Measurements from ENCODE around the gene HOMER2. TPM values are rescaled to one million over a fixed set of nuclear protein-coding genes. Genes with fewer than 3 reads are reported as not detected.

Gene HOMER2
- total and polyA plus RNA-seq, 9 of the 15 experiments (the other 6 are each of a cell fraction or from before 2014, with no cell fraction given) = 0.13 to 0.47 (median 0.29) TPM; not detected in 1

DNA sequence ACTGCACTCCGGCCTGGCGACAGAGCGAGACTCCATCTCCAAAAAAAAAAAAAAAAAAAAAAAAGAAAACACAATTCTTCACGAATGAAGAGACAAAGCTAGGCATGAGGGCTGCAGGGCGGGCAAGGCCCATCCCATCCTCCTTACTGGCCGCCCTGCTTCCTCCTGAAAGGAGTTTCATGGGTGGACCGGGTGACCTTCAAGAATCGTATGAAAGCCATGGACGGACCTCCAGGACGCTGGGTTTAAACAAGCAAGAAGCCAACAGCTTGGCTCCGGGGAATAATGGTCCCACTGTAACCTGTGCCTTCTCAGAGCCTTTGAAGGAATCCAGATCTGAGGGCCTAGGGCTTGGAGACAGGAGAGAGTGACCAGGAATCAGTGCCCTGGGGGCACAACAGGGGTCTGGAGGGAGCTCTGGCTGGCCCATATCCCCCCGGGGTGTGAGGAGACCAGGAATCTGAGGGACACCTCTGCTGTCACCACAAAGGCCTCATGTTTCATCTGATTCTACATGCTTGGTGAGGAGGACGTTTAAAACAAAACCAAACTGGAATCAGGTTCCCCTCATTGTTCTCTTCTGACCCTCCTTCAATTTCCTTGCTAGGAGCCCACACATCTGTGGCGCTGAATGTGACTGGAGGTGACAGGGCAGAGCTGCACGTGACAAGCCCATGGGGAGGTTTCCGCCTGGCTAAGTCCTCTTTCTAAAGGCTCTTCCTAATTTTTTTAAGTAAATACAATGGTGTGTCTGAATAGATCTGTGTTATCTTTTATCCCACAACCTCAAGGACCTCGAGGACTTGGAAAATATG lies 97.0 kb downstream of the HOMER2 start (continued):
- TF ChIP-seq HMGN3 (IDR thresholded peaks at IDR 0.05; ENCODE audit: borderline replicate concordance, extremely low read depth, insufficient read length, low read depth, low read length) (no peak), NR4A1 (CRISPR knock-in tag; IDR thresholded peaks at IDR 0.05) (no peak), NR4A1 (tag; IDR thresholded peaks at IDR 0.05) (no peak), SMAD4 (CRISPR knock-in tag; conservative IDR thresholded peaks at IDR 0.05) (0 out of 2 replicates have a peak, but pooled peaks have one; percentile 12), USF2 (CRISPR knock-in tag; IDR thresholded peaks at IDR 0.05) (peak; percentile 67), STAG1 (CRISPR knock-in tag; IDR thresholded peaks at IDR 0.05; ENCODE audit: borderline replicate concordance) (no peak), ZNF197 (CRISPR knock-in tag; IDR thresholded peaks at IDR 0.05; ENCODE audit: low read depth) (no peak), ZNF133 (CRISPR knock-in tag; IDR thresholded peaks at IDR 0.05) (no peak), SIN3A (IDR thresholded peaks at IDR 0.05; ENCODE audit: borderline replicate concordance in 2 of 2, control insufficient read depth in 1 of 2, low read depth in 2 of 2, low read length in 2 of 2) (no peak), CREB3 (tag; conservative IDR thresholded peaks at IDR 0.05; ENCODE audit: low read depth) (0 out of 2 replicates have a peak, but pooled peaks have one; percentile 50), ZC3H11A (IDR thresholded peaks at IDR 0.05; ENCODE audit: low read depth, low read length) (no peak), ZNF3 (CRISPR knock-in tag; IDR thresholded peaks at IDR 0.05) (no peak), KDM4B (IDR thresholded peaks at IDR 0.05; ENCODE audit: borderline replicate concordance in 2 of 2, low read depth in 1 of 2) (no peak), BHLHE40 (IDR thresholded peaks at IDR 0.05; ENCODE audit: low read length) (peak; percentile 94), ZKSCAN1 (IDR thresholded peaks at IDR 0.05; ENCODE audit: low read depth, low read length) (no peak), XRCC4 (IDR thresholded peaks at IDR 0.05; ENCODE audit: extremely low read depth, insufficient read depth, insufficient read length) (no peak)
- TF ChIP-seq, protein P1, sequence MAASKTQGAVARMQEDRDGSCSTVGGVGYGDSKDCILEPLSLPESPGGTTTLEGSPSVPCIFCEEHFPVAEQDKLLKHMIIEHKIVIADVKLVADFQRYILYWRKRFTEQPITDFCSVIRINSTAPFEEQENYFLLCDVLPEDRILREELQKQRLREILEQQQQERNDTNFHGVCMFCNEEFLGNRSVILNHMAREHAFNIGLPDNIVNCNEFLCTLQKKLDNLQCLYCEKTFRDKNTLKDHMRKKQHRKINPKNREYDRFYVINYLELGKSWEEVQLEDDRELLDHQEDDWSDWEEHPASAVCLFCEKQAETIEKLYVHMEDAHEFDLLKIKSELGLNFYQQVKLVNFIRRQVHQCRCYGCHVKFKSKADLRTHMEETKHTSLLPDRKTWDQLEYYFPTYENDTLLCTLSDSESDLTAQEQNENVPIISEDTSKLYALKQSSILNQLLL (CRISPR knock-in tag; IDR thresholded peaks at IDR 0.05; ENCODE audit: borderline replicate concordance) = no peak

All from K562 (cell line).